Choroid plexus epithelial cell (primary cell): ENCODE measurements around the gene MMP15.

Source experiments
- DNase-seq: peaks from one replicate; pipeline ENCODE4 v3.0.0-alpha.2; 2010; ENCODE audit warnings: low read depth
- H3K4me3 ChIP-seq: 2 replicates; pipeline ENCODE4 v1.5.1; 2011; ENCODE audit warnings: low read depth, mild to moderate bottlenecking, control low read depth, low read length, moderate library complexity
- CTCF ChIP-seq: conservative IDR thresholded peaks from 2 replicates; pipeline ENCODE4 v1.5.1; 2011; ENCODE audit warnings: low read depth, mild to moderate bottlenecking, control low read depth, inconsistent platforms, low read length, moderate library complexity

The MMP15 gene

GRCh38 chr16:58042001-58042885, 16.7 kb downstream of the MMP15 start:
- no peak overlapping the region for H3K4me3 ChIP-seq
- TF ChIP-seq CTCF: no peak
- no peak for DNase-seq

GRCh38 chr16:58042886-58043515, 17.4 kb downstream of the MMP15 start:
- no peak for DNase-seq
- no peak for TF ChIP-seq CTCF
- no peak overlapping the region for H3K4me3 ChIP-seq

DNA sequence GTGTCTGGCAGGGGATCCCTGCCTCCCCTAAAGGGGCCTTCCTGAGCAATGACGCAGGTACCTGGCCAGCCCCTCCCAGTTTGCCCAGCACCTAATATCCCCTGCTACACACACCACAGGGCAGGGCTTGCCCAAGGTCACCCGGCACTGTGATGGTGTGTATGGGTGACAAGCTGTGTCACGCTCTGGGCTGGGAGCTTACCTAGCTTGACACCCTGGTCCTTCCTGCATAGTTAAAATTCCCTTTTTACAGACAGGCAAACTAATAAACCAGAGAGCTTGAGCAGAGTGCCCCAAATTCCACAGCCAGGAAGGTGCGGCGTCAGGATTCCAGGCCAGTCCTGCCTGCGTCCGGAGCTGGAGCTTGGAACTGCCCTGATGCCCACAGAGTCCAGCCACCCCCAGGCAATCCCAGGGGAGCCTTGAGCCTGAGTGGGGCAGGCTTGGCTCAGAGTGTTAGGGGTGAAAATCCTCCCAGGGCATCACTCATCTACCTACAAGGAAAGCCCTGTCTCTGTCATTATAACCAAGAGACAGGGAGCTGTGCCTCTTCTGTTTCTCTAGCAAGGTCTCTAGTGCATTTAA, 18.1 kb downstream of the MMP15 start:
- TF ChIP-seq CTCF: no peak
- DNase-seq: no peak
- no peak overlapping the region for H3K4me3 ChIP-seq

DNA sequence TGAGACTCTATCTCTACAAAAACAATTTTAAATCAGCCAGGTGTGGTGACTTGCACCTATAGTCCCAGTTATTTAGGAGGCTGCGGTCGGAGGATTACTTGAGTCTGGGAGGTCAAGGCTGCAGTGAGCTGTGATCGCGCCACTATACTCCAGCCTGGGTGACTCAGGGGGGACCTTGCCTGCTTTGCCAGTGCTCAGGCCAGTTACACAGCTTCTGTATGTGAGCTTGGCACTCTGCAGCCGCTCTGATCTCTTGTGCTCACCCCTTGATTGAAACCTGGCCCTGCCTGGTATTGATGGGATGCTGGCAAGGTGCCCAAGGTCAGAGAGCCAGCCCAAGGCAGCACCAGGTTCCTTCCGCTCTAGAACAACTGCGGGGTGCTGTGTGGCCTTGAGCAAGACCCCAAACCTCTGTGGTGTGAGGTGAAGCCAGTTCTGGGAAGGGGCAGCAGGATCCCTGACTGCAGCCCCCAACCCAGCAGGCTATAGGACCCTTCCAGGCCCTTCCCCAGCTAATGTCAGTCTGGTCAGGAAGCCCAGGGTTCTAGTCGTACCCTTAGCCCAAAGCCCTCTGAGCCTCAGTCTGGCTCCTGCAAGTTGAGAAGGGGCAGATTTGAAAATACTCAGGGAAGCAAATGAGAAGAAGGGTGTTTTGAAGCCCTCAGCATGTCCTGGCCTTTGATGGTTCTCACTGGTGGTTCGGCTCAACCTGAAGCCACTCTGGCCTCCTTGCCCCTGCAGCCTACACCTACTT, 18.9 kb downstream of the MMP15 start:
- DNase-seq: no peak
- TF ChIP-seq CTCF: no peak
- no peak overlapping the region for H3K4me3 ChIP-seq

DNA sequence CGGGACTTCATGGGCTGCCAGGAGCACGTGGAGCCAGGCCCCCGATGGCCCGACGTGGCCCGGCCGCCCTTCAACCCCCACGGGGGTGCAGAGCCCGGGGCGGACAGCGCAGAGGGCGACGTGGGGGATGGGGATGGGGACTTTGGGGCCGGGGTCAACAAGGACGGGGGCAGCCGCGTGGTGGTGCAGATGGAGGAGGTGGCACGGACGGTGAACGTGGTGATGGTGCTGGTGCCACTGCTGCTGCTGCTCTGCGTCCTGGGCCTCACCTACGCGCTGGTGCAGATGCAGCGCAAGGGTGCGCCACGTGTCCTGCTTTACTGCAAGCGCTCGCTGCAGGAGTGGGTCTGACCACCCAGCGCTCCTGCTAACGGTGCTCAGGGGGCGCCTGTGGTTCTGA, 19.5 kb downstream of the MMP15 start:
- TF ChIP-seq CTCF: no peak
- no peak for DNase-seq
- H3K4me3 ChIP-seq: no peak overlapping the region

DNA sequence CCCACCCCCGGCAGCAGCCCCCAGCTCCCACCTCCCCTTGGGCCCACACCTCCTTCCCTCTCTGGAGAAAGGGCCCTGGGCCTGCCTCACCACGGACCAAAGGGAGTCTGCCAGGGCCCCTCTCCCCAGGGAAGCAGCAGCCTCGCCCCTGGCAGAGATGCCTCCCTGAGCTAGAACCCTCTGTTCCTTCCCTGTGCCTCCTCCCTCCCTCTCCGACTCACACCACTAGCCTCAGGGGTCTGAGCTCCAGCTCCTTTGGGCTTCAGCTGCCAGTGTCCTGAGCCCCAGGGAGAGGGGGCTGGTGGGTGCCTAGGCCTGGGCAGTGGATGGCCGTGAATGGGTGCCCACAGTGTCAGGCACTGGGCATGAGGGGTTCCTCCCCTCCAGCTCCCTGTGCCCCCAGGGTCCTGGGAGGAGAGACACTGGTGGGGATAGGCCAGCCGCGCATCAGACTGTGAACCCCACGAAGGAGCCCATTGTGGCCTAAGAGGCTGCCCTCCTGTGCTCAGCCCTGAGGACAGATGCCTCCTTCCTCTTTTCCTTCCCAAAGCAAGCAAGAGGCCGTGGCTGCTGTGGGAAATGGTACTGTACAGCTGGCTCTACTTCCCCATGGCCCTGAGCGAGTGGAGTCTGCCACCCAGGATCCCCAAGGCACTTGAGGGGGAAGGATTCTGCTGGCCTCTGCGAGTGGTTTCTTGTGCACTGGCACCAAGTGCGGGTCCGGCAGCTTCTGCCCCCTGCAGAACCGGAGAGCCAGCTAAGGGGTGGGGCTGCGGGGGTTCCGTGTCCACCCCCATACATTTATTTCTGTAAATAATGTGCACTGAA, 20.7 kb downstream of the MMP15 start:
- no peak overlapping the region for H3K4me3 ChIP-seq
- no peak for TF ChIP-seq CTCF
- DNase-seq: no peak
